UCSD-AML1 (cell line): ENCODE data around the gene NEMF.
"Not testable (repeated sequence)": the region's sequence is repeated elsewhere in the genome, so short reads cannot be mapped to it uniquely, and the experiment has no call there.

ENCODE experiments used
- DNase-seq: peaks from one replicate; lab custom pipeline; 2025; ENCODE audit not compliant: unreplicated experiment; lab: John Stamatoyannopoulos, UW

NEMF gene

DNA sequence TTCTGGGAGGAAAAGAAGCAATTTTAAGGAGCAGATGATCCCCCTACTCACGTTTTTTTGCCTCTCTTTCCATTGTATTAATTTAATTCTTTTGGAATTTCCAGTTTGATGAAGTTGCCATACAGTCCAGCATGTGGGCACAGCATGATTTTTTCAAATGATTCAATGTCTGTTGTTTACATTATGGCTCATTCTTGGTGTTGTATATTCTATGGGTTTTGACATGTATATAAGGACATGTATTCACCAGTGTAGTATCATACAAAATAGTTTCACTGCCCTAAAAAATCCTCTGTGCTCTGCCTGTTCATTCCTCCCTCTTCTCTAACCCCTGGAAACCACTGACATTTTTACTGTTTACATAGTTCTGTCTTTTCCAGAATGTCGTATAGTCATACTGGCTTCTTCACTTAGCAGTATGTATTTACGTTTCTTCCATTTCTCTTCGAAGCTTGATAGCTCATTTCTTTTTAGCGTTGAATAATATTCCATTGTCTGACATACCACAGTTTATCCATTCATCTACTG, 98.0 kb downstream of the NEMF start:
- no peak for DNase-seq

DNA sequence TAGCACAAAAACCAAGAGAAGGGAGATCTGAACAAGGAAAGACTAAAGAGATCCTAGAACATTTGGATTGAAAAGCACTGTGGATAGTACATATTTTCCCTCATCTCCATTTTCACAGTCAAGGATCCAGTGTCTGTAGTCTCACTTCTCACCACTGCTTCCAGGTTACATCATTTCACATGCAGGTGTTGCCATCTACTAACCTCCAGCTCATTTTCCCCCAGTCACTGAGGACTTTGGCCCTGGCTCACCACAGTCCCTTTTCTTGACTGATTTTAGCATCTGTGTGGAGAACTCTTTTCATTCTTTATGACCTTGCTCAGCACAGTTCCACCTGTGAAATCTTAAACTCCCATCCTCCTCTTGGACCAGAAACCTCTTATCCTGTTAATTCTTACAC, 106.1 kb downstream of the NEMF start:
- not testable (repeated sequence) for DNase-seq

DNA sequence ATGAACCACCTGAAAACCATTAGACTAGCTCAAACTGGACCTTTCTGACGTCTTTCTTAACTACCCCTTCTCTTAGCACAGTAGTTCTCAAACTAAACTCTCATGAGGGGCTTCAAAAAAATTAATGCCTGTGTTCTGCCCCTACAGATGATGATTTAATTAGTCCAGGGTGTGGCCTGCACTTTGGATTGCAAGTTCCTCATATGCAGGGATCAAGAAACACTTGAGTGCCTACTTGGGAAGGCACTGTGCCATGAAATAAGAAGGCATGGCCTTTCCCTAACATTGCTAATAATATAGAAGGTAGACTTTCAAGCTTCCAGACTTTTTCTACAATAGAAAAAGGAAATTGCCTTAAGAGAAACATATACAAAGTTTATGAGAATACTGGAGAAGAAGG, 107.4 kb downstream of the NEMF start:
- DNase-seq: no peak

DNA sequence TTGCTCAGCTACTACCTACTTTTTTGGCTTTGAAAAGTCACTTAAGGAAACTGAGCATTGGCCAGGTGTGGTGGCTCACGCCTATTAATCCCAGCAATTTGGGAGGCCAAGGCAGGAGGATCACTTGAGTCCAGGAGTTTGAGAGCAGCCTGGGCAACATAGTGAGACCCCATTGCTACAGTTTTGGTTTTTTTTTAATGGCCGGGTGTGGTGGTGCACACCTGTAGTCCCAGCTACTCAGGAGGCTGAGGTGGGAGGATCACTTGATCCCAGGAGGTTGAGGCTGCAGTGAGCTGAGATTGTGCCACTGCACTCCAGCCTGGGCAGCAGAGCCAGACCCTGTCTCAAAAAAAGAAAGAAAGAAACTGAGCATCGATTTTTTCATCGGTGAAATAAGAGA, 116.9 kb downstream of the NEMF start:
- DNase-seq: not testable (repeated sequence)

DNA sequence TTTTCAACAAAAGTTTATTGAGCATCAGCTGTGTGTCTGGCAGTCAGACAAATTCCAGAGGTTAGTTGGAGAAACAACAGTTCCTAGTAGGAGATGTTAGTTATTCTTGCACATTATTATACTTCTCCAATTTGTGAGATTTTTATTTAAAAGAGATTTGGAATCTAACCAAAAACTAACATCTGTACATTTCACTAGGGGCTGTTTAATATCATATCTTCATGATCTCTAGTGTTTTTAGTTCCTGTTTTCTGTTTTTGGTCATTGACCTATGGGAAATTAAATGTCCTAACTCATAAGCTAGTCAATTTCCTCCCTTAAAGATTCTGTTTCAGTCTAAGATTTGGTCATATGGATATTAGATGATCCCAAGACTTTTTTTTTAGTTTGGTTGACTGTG, 118.8 kb downstream of the NEMF start:
- no peak for DNase-seq

DNA sequence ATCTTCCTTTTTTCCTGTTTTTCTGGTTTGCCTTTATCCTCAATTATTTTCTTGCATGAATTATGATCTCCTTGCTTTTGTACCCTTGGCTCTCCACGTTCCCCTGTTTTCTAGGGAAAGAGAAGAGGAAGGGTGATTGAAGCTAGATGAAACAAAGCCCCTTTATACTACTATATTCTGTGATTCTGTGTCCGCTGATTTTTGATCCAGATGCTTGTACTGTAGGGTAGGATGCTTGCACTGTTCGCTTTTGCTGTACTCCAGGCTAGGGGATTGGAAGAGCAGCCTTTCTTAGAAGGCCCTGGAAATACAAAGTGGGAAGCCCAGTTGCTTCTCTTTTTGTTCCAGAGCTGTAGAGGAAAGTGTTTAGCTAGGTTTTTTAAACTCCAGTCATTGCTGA, 119.7 kb downstream of the NEMF start:
- no peak for DNase-seq
